GM12872 (cell line): ENCODE measurements around the gene EMSY.

Experiments used
- CTCF ChIP-seq: IDR thresholded peaks from 3 replicates; pipeline ENCODE4 v1.5.1; 2011; ENCODE audit warnings: low read depth, mild to moderate bottlenecking, low read length, moderate library complexity; ENCODE audit not compliant: insufficient read depth

Gene EMSY

GRCh38 chr11:76553554-76554476, 109.0 kb downstream of the EMSY start:
- no peak for TF ChIP-seq CTCF

DNA sequence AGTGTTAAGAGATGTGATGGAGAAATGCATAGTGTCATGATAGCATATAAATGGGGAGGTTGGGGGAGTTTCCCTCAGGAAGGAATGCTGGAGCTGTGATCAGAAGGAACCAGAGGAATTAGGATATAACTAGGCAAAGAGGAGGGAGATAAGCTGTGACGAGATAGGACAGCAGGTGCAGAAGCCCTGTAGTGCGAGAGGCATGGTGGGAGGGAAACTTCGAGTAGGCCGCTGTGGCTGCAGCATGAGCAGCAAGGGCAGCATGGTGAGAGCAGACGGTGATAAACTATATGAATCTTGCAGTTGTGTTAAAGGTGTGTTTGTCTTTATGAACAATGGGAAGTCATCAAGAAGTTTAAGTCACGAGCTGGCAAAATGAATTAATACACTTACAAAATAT, 109.9 kb downstream of the EMSY start:
- TF ChIP-seq CTCF = no peak

DNA sequence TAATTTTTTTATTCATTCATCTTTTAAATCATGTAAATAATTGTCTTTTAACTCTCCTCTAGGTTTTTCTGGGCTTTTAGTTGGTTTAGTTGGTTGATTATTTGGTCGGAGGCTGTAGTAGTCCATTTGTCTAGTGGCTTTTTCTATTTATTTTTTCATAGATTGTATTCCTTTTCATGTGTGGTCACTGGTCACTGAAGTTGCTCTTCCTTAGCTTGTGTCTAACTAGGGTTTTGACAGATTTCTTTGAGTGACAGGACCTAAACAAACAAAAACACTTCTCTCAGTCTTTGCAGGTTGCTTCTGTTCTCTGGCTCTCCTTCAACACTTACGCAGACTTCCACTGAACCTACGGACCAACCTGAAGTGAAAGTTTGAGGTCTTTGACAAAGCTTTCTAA, 112.6 kb downstream of the EMSY start:
- TF ChIP-seq CTCF = no peak

DNA sequence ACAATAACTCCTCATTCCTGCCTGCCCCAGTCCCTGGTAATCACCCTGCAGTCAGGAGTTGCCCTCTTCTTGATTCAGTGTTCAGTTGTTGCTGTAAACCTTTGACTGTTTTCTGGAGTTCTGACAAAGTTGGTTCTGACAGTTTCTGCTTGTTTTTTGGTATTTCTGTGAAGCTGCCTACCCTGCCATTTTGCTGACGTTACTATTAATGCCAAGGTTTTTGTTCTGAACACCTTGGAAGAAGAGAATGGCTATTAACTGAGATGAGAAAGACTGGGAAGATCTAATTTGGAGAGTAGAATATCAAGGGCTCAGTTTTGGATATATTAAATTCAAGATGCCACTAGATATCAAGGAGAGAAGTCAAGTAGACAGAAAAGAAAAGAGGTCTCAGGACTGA, 113.7 kb downstream of the EMSY start:
- TF ChIP-seq CTCF = no peak

GRCh38 chr11:76558891-76559290, 114.1 kb downstream of the EMSY start:
- no peak for TF ChIP-seq CTCF

GRCh38 chr11:76559346-76559745, 114.5 kb downstream of the EMSY start:
- no peak for TF ChIP-seq CTCF

GRCh38 chr11:76560219-76560618, 115.4 kb downstream of the EMSY start:
- TF ChIP-seq CTCF = no peak

DNA sequence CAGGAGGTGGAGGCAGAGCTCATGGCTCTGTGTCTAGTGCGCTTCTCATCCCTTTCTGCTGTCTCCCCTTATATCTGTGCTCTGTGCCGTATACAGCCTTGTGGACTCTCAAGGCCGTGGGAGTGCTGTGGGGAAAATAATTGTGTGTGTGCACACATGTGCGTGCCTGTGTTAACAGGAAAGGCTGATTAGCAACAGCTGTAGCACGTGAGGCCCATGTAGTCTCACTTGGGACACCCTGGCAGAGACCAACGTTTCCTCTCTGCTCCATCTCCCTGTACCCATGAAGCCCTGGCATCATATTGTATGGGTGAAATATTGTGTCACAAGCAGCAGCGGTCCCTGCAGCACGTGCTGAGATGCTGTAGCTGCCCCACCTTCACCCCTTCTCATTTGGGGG, 116.4 kb downstream of the EMSY start:
- no peak for TF ChIP-seq CTCF
